Measurements from ENCODE around the gene NFKB1.
"Not testable (repeated sequence)": the region's sequence is repeated elsewhere in the genome, so short reads cannot be mapped to it uniquely, and the experiment has no call there.

Gene NFKB1

DNA sequence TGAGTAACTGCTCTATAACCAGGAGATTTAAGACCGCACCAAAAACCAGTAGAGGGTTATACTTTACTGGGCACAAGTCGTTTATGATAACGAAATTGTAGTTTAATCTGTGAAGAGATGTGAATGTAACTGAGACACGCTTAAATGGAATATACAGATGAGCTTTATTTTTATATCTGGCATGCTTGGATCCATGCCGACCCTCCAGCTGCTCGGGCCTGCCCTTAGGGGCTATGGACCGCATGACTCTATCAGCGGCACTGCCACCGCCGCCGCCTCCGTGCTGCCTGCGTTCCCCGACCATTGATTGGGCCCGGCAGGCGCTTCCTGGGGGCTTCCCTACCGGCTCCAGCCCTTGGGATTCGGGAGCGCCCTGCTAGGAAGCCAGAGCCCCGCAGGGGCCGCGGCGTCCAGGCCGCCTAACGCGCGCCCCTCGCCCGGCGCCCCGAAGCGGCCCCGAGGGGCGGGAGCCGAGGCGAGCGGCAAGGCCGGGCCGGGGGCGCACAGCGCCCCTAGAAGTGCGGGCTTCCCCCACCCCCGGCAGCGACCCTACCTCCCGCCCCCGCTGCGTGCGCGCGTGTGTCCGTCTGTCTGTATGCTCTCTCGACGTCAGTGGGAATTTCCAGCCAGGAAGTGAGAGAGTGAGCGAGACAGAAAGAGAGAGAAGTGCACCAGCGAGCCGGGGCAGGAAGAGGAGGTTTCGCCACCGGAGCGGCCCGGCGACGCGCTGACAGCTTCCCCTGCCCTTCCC, at the start of gene NFKB1:
TSS of gene NFKB1 (plus strand) at position 664 of the 751 bp plus-strand sequence. CDS start 24,160 bp downstream, outside the sequence.
- DNase-seq, result peak; percentile 71 to 85 (median 76)

- DNase-seq, result no peak
Measured at GRCh38 chr4:102452854-102453253, 48.3 kb upstream of the NFKB1 start.

GRCh38 chr4:102453827-102454226, 47.3 kb upstream of the NFKB1 start:
- no peak for DNase-seq

GRCh38 chr4:102454268-102454667, 46.9 kb upstream of the NFKB1 start:
- DNase-seq, result no peak

DNA sequence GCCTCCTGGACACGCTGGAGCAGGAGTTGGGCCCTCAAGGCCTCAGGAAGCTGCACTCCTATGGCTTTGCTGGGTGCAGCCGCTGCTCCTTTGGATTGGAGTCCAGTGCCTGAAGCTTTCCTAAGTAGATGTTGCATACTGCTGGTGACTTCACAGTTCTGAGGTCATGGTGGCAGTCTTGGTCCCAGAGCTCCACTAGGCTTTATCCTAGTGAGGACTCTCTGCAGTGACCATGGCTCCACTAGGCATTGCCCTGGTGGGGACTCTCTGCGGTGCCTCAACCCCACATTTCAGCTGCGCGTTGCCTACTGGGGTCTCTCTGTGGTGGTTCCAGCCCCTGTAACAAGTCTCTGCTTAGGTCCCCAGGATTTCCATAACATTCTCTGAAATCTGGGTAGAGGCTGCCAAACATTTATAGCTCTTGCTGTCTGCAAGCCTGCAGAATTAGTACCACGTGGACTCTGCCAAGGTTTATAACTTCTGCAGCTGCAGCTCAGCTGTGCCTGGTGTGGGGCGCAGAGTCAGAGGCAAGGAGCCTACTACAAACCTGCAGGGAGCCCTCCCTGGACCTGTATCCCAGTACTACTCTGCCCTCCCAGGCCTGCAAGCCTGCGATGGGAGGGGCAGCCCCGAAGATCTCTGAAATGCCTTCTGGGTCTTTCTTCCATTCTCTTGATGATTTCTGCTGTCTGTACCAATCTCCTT, 46.0 kb upstream of the NFKB1 start:
- DNase-seq, result no peak

DNA sequence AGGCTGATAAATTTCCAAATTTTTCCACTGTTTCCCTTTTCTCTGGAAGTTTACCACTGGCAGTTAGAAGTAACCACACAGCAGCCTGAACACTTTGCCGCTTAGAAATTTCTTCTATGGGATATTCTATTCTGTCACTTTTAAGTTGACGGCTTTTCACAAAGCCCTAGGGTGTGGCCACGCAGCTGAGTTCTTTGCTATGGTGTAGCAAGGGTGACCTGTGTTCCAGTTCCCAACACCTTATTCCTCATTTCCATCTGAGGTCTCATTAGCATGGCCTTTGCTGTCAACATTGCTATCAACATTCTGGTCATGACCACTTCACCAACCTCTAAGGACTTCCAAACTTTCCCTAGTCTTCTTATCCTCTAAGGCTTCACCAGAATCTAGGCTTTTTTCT, 45.4 kb upstream of the NFKB1 start:
- DNase-seq, result no peak

DNA sequence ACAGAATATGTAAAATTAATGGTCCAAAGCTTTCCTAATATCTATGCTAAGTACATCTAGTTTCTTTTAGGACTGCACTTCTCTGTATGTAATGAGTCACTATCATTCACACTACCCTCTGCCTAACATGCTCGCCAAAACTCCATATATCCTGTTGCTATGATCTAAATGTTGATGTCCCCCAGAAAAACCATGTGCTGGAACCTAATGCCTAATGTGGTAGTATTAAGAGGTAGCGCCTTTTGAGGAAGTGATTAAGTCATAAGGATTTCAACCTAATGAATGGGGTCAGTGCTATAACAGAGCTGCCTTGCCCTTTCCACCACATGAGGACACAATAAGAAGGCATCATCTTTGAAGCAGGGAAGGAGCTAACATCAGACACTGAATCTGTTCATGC, 34.9 kb upstream of the NFKB1 start:
- no peak for DNase-seq

DNA sequence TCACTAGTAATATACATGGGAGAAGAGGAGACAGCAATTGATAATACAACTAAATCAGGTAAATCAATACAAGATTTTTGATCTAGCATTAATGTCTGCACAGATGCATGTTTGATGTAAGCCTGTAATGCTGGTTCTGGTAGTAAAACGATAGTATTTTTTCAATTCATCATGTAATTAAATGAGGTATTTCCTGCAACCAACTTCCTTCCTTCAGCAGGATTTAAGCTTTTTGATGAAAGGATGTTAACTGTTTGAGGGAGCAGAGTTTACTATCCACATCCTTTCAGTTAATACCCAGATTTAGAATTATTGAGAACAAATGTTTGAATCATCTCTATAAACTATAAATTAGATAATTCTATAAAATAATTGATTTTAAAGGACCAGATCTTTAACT, 31.4 kb upstream of the NFKB1 start:
- peak in 3 of 6 experiments; percentile 30 to 50 (median 40) for DNase-seq

DNA sequence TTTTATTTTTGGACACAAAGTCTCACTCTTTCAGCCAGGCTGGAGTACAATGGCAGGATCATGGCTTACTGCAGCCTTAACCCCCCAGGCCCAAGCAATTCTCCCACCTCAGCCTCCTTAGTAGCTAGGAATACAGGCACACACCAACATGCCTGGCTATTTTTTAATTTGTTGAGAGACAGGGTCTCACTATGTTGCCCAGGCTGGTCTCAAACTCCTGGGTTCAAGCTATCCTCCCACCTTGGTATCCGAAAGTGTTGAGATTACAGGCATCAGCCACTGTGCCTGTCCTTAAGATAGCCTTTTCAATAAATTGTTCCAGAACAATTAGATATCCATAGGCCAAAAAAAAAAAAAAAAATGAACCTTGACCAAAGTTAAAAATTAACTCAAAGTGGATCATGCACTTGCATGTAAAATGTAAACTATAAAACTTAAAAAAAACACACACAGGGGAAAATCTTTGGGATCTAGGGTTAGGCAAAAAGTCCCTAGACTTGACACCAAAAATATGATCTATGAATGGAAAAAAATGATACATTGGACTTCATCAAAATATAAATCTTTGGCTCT, 28.6 kb upstream of the NFKB1 start:
- no peak for DNase-seq

DNA sequence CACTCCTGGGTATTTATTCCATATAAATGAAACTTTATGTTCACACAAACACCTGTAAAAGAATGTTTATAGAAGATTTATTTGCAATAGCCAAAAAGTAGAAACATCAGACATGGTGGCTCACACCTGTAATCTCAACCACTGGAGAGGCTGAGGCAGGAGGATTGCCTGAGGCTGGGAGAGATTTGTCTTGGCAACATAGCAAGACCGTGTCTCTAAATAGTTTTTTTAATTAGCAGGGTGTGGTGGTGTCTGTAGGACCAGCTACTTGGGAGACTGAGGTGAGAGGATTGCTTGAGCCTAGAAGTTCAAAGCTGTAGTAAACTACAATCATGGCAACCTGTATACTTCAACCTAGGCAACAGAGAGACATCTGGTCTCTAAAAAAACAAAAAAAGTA, 27.7 kb upstream of the NFKB1 start:
- no peak for DNase-seq

DNA sequence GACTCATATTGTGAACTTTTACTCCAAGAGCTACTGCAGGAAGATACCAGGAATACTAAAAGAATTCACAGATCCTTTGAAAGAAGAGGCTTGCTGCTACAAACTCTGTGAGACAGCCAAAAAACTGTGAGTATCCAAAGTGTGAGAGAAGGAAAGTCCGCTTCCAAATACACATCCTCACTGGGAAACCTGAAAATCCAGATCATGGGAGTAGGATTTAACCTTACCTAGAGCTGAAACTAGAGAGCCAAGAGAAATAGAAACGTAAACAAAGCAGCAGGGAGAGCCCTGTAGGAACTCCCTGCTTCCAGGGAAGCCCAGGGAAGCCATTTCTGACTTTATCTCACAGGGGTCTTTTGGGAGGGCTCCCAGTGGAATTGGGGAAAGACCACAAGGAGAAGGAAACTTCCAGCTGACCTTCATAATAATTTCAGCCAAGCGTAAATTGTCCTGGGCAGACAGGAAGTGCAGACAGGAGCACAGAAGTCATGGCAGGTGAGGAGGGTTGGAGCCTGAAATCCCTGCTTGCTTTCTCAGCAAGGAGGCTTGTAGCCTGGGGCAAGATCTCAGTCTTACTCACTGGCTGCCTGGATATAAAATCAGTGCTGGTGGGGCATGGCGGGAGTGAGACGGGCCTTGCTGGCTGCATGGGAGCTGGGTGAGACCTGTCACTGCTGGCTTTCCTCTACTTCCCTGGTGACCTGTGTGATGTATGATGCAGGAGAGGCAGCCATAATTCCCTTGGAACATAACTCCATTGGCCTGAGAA, 26.2 kb upstream of the NFKB1 start:
- DNase-seq, result no peak

GRCh38 chr4:102477657-102478056, 23.5 kb upstream of the NFKB1 start:
- DNase-seq, result no peak

GRCh38 chr4:102478186-102478585, 23.0 kb upstream of the NFKB1 start:
- DNase-seq, result no peak

GRCh38 chr4:102479832-102480231, 21.3 kb upstream of the NFKB1 start:
- DNase-seq, result not testable (repeated sequence)

DNA sequence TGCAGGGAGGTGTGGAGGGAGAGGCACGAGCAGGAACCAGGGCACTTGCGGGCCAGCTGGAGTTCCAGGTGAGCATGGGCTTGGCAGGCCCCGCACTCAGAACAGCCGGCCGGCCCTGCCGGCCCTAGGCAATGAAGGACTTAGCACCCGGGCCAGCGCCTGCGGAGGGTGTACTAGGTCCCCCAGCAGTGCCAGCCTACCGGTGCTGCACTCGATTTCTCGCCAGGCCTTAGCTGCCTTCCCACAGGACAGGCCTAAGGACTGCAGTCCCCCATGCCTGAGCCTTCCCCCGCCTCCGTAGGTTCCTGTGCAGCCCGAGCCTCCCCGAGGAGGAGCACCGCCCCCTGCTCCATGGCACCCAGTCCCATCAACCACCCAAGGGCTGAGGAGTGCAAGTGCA, 18.0 kb upstream of the NFKB1 start:
- DNase-seq, result no peak

DNA sequence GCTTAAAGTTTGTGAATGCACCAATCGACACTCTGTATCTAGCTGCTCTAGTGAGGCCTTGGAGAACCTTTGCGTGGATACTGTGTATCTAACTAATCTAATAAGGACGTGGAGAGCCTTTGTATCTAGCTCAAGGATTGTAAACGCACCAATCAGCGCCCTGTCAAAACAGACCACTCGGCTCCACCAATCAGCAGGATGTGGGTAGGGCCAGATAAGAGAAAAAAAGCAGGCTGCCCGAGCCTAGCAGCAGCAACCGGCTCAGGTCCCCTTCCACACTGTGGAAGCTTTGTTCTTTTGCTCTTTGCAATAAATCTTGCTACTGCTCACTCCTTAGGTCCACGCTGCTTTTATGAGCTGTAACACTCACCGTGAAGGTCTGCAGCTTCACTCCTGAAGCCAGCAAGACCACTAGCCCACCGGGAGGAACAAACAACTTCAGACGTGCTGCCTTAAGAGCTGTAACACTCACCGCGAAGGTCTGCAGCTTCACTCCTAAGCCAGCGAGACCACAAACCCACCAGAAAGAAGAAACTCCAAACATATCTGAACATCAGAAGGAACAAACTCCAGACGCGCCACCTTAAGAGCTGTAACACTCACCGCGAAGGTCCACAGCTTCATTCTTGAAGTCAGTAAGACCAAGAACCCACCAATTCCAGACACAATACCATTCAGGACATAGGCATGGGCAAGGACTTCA, 17.0 kb upstream of the NFKB1 start:
- not testable (repeated sequence) for DNase-seq

- DNase-seq, result no peak
Measured at GRCh38 chr4:102492531-102493241, 8.5 kb upstream of the NFKB1 start.

DNA sequence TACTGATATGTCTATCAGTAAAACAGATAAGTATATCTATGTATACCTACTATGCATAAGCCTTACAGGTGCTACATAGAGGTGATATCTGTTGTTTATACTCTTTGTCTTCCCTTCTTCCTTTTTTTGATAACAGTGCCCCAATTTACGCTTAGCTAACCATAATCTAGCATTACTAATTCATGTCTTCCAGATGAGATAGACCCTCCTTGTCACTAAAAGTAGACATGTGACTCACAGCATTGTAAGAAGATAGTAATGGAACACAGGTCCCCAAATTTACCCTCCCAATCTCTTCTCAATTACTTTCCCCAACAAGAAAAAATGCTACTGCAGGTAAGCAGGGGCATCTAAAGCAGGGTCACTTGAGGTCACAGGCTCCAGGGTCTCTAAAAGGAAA, 7.9 kb upstream of the NFKB1 start:
- DNase-seq, result no peak

DNA sequence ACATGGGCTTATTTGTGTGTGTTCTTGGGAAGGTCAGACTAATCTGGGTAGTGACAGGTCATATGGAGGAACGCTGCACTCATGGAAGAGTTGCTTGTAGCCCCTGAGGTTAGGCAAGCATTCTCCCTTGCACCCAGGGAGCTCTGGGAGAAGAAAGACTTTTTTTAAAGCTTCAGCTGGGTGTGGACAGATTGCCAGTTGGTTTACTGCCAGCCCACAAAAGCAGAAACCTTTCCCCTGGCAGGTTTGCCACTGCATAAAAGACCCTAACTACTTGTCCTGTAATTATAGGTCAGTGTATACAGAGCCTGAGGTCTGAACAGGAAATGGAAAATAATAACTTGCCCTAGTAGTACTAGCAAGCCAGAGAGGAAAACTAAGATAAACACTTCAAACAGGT, 7.4 kb upstream of the NFKB1 start:
- no peak for DNase-seq

- DNase-seq, result no peak
Measured at GRCh38 chr4:102494603-102495002, 6.6 kb upstream of the NFKB1 start.

DNA sequence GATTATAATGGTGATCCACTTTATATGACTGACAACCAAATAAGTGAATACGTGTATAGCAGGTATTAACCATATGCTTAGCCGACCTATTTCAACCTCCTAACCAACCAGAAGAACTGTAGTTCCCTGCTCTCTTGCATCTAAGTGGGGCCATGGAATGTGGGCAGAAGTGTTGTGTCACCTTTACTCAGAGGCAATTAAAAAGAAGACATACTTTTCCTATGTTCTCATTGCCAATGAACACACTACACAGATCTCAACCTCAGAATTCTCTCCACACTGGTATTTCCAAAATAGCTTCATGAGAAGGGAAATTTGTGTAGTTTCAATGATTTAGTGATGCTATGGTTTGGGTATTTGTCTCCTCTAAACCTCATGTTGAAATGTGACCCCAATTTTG, 3.2 kb upstream of the NFKB1 start:
- no peak for DNase-seq

GRCh38 chr4:102500352-102500695, 835 bp upstream of the NFKB1 start:
- peak in 2 of 6 experiments; percentile 4 to 36 for DNase-seq

GRCh38 chr4:102501447-102501696, 213 bp downstream of the NFKB1 start:
- no peak for DNase-seq

Measured in stimulated activated naive CD4-positive, alpha-beta T cell (primary cell).